ENCODE data around the gene RAET1G. TPM values are rescaled to one million over a fixed set of nuclear protein-coding genes. Genes with fewer than 3 reads are reported as not detected.
A peak's percentile ranks its signal among the peaks of the same experiment; 100 is the strongest.

Gene RAET1G
- total and polyA plus RNA-seq, 9 of the 15 experiments (the other 6 are each of a cell fraction or from before 2014, with no cell fraction given), result 0.11 TPM; not detected in 8

DNA sequence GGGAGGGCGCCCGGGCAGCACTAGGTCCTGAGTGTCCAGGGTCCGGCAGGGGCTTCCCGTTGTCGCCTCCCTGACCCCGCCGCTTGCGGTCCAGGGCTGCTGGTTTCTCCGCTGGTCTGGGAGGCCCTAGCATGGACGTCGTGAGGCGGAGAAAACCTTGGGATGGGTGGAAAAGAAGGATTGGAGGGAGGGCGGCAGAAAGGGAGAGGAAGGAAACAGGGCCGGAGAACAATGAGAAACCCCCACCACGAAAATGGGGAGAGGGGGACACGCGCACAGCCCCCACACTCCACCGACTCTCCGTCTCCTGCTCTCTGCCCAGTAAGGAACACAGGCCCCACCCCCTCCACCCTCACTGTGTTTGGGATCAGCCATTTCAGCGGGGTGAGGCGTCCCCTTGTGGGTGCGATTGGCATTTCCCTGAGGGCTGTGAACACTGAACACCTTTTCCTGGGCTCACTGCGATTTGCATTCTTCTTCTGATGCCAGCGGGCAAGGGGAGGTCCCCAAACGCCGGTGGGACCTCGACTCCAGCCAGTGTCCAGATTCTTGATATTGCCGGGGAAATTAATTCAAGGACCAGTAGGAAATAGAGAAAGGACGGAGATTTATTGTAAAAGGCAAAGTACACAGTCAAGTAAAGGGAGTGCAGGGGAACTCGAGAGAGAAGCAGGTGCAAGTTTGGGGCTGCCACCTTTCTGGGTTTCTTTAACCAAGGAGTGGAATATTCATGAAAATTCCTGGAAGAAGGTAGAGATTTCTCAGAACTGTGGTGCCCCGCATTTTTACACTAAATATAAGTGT lies 3.3 kb upstream of the RAET1G start (continued):
- TF ChIP-seq RBM34 (IDR thresholded peaks at IDR 0.05; ENCODE audit: borderline replicate concordance, insufficient read depth, low read length) (no peak), ZNF695 (CRISPR knock-in tag; IDR thresholded peaks at IDR 0.05) (no peak), MECOM (CRISPR knock-in tag; IDR thresholded peaks at IDR 0.05) (no peak), ZNF121 (CRISPR knock-in tag; conservative IDR thresholded peaks at IDR 0.05) (no peak), RAD21 (CRISPR knock-in tag; conservative IDR thresholded peaks at IDR 0.05 in 1 of 2, IDR thresholded peaks at IDR 0.05 in 1 of 2) (peak; percentile 94 to 98), ZNF232 (CRISPR knock-in tag; IDR thresholded peaks at IDR 0.05) (no peak), TCF7 (IDR thresholded peaks at IDR 0.05; ENCODE audit: borderline replicate concordance) (no peak), SRSF9 (IDR thresholded peaks at IDR 0.05; ENCODE audit: borderline replicate concordance, low read depth, low read length) (no peak)
- TF ChIP-seq, protein P1, sequence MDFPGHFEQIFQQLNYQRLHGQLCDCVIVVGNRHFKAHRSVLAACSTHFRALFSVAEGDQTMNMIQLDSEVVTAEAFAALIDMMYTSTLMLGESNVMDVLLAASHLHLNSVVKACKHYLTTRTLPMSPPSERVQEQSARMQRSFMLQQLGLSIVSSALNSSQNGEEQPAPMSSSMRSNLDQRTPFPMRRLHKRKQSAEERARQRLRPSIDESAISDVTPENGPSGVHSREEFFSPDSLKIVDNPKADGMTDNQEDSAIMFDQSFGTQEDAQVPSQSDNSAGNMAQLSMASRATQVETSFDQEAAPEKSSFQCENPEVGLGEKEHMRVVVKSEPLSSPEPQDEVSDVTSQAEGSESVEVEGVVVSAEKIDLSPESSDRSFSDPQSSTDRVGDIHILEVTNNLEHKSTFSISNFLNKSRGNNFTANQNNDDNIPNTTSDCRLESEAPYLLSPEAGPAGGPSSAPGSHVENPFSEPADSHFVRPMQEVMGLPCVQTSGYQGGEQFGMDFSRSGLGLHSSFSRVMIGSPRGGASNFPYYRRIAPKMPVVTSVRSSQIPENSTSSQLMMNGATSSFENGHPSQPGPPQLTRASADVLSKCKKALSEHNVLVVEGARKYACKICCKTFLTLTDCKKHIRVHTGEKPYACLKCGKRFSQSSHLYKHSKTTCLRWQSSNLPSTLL (IDR thresholded peaks at IDR 0.05), result no peak
- TF ChIP-seq, protein P2, sequence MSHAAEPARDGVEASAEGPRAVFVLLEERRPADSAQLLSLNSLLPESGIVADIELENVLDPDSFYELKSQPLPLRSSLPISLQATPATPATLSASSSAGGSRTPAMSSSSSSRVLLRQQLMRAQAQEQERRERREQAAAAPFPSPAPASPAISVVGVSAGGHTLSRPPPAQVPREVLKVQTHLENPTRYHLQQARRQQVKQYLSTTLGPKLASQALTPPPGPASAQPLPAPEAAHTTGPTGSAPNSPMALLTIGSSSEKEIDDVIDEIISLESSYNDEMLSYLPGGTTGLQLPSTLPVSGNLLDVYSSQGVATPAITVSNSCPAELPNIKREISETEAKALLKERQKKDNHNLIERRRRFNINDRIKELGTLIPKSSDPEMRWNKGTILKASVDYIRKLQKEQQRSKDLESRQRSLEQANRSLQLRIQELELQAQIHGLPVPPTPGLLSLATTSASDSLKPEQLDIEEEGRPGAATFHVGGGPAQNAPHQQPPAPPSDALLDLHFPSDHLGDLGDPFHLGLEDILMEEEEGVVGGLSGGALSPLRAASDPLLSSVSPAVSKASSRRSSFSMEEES (CRISPR knock-in tag; IDR thresholded peaks at IDR 0.05), result no peak
- TF ChIP-seq, protein P3, sequence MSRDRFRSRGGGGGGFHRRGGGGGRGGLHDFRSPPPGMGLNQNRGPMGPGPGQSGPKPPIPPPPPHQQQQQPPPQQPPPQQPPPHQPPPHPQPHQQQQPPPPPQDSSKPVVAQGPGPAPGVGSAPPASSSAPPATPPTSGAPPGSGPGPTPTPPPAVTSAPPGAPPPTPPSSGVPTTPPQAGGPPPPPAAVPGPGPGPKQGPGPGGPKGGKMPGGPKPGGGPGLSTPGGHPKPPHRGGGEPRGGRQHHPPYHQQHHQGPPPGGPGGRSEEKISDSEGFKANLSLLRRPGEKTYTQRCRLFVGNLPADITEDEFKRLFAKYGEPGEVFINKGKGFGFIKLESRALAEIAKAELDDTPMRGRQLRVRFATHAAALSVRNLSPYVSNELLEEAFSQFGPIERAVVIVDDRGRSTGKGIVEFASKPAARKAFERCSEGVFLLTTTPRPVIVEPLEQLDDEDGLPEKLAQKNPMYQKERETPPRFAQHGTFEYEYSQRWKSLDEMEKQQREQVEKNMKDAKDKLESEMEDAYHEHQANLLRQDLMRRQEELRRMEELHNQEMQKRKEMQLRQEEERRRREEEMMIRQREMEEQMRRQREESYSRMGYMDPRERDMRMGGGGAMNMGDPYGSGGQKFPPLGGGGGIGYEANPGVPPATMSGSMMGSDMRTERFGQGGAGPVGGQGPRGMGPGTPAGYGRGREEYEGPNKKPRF (IDR thresholded peaks at IDR 0.05; ENCODE audit: low read depth, low read length), result no peak
- TF ChIP-seq, protein P4, sequence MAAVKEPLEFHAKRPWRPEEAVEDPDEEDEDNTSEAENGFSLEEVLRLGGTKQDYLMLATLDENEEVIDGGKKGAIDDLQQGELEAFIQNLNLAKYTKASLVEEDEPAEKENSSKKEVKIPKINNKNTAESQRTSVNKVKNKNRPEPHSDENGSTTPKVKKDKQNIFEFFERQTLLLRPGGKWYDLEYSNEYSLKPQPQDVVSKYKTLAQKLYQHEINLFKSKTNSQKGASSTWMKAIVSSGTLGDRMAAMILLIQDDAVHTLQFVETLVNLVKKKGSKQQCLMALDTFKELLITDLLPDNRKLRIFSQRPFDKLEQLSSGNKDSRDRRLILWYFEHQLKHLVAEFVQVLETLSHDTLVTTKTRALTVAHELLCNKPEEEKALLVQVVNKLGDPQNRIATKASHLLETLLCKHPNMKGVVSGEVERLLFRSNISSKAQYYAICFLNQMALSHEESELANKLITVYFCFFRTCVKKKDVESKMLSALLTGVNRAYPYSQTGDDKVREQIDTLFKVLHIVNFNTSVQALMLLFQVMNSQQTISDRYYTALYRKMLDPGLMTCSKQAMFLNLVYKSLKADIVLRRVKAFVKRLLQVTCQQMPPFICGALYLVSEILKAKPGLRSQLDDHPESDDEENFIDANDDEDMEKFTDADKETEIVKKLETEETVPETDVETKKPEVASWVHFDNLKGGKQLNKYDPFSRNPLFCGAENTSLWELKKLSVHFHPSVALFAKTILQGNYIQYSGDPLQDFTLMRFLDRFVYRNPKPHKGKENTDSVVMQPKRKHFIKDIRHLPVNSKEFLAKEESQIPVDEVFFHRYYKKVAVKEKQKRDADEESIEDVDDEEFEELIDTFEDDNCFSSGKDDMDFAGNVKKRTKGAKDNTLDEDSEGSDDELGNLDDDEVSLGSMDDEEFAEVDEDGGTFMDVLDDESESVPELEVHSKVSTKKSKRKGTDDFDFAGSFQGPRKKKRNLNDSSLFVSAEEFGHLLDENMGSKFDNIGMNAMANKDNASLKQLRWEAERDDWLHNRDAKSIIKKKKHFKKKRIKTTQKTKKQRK (IDR thresholded peaks at IDR 0.05; ENCODE audit: borderline replicate concordance, low read depth, low read length), result no peak
- TF ChIP-seq, protein P5, sequence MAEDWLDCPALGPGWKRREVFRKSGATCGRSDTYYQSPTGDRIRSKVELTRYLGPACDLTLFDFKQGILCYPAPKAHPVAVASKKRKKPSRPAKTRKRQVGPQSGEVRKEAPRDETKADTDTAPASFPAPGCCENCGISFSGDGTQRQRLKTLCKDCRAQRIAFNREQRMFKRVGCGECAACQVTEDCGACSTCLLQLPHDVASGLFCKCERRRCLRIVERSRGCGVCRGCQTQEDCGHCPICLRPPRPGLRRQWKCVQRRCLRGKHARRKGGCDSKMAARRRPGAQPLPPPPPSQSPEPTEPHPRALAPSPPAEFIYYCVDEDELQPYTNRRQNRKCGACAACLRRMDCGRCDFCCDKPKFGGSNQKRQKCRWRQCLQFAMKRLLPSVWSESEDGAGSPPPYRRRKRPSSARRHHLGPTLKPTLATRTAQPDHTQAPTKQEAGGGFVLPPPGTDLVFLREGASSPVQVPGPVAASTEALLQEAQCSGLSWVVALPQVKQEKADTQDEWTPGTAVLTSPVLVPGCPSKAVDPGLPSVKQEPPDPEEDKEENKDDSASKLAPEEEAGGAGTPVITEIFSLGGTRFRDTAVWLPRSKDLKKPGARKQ (CRISPR knock-in tag; IDR thresholded peaks at IDR 0.05), result no peak
- TF ChIP-seq, protein P6, sequence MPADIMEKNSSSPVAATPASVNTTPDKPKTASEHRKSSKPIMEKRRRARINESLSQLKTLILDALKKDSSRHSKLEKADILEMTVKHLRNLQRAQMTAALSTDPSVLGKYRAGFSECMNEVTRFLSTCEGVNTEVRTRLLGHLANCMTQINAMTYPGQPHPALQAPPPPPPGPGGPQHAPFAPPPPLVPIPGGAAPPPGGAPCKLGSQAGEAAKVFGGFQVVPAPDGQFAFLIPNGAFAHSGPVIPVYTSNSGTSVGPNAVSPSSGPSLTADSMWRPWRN (IDR thresholded peaks at IDR 0.05; ENCODE audit: low read depth), result no peak
